HL-60 (cell line): ENCODE data around the gene LRP5.

Experiments used
- GABPA ChIP-seq: IDR thresholded peaks from 2 replicates; pipeline ENCODE4 v1.6.1; 2012; ENCODE audit warnings: low read depth
- TF ChIP-seq, protein P1 (sequence below): IDR thresholded peaks from 2 replicates; pipeline ENCODE4 v1.6.1; 2012; ENCODE audit warnings: low read depth; ENCODE audit not compliant: insufficient replicate concordance
- TF ChIP-seq, protein P2 (sequence below): IDR thresholded peaks from one replicate; pipeline ENCODE4 v1.5.1; 2011; ENCODE audit warnings: low read length, control low read depth, inconsistent platforms; ENCODE audit not compliant: insufficient read depth

DNA sequence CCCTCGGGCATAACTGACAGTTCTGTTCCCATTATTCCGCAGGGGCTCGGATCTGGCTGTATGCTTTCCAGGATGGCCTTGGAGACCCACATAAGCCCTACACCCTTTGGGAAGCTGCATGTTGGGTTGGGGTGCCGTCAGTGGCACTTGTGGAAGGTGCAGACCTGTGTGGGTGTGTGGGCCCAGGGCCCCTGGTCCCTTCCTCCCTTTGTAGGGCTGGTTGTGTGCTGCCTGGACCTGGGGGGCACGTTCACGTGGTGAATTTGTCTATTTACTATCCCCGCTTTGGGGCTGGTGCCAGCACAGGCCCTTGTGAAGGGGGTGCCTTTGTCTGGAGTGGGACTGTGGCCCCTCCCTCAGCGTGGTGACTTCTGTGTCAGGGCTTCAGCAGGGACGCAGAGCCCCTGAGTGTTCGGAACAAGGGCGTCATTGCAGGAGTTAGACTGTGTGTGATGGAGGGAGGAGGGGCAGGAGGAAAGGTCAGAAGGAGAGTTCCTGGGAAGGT lies 133.2 kb downstream of the LRP5 start:
- TF ChIP-seq, protein P1, sequence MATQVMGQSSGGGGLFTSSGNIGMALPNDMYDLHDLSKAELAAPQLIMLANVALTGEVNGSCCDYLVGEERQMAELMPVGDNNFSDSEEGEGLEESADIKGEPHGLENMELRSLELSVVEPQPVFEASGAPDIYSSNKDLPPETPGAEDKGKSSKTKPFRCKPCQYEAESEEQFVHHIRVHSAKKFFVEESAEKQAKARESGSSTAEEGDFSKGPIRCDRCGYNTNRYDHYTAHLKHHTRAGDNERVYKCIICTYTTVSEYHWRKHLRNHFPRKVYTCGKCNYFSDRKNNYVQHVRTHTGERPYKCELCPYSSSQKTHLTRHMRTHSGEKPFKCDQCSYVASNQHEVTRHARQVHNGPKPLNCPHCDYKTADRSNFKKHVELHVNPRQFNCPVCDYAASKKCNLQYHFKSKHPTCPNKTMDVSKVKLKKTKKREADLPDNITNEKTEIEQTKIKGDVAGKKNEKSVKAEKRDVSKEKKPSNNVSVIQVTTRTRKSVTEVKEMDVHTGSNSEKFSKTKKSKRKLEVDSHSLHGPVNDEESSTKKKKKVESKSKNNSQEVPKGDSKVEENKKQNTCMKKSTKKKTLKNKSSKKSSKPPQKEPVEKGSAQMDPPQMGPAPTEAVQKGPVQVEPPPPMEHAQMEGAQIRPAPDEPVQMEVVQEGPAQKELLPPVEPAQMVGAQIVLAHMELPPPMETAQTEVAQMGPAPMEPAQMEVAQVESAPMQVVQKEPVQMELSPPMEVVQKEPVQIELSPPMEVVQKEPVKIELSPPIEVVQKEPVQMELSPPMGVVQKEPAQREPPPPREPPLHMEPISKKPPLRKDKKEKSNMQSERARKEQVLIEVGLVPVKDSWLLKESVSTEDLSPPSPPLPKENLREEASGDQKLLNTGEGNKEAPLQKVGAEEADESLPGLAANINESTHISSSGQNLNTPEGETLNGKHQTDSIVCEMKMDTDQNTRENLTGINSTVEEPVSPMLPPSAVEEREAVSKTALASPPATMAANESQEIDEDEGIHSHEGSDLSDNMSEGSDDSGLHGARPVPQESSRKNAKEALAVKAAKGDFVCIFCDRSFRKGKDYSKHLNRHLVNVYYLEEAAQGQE, result no peak
- TF ChIP-seq, protein P2, sequence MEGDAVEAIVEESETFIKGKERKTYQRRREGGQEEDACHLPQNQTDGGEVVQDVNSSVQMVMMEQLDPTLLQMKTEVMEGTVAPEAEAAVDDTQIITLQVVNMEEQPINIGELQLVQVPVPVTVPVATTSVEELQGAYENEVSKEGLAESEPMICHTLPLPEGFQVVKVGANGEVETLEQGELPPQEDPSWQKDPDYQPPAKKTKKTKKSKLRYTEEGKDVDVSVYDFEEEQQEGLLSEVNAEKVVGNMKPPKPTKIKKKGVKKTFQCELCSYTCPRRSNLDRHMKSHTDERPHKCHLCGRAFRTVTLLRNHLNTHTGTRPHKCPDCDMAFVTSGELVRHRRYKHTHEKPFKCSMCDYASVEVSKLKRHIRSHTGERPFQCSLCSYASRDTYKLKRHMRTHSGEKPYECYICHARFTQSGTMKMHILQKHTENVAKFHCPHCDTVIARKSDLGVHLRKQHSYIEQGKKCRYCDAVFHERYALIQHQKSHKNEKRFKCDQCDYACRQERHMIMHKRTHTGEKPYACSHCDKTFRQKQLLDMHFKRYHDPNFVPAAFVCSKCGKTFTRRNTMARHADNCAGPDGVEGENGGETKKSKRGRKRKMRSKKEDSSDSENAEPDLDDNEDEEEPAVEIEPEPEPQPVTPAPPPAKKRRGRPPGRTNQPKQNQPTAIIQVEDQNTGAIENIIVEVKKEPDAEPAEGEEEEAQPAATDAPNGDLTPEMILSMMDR, result no peak
- no peak for TF ChIP-seq GABPA
